Astrocyte (in vitro differentiated cells and primary cell): ENCODE data around the gene MS4A14. TPM values are rescaled to one million over a fixed set of nuclear protein-coding genes. Genes with fewer than 3 reads are reported as not detected.

ENCODE experiments used
- DNase-seq: peaks from one replicate; pipeline ENCODE4 v3.0.0-alpha.2; 2010; ENCODE audit warnings: low read depth
- FAIRE-seq: peaks from 2 replicates; lab custom pipeline; 2011; peaks lifted over from hg19 to GRCh38; lab: Jason Lieb, UNC
- H2AFZ ChIP-seq: 2 replicates; pipeline ENCODE4 v1.6.0; 2012; ENCODE audit warnings: low read depth, low read length, inconsistent platforms
- H3K27ac ChIP-seq: 2 replicates; pipeline ENCODE4 v1.5.1; 2011; ENCODE audit warnings: low read depth, low read length, inconsistent platforms
- H3K27me3 ChIP-seq: 2 replicates; pipeline ENCODE4 v1.6.0; 2011; ENCODE audit warnings: low read length, inconsistent platforms; ENCODE audit not compliant: insufficient read depth
- H3K36me3 ChIP-seq: 2 replicates; pipeline ENCODE4 v1.5.1; 2011; ENCODE audit warnings: low read length, inconsistent platforms; ENCODE audit not compliant: insufficient read depth
- H3K4me1 ChIP-seq: 2 replicates; pipeline ENCODE4 v1.5.1; 2011; ENCODE audit warnings: low read length, inconsistent platforms; ENCODE audit not compliant: insufficient read depth
- H3K4me2 ChIP-seq: 2 replicates; pipeline ENCODE4 v1.6.0; 2012; ENCODE audit warnings: low read length, inconsistent platforms
- H3K4me3 ChIP-seq: 2 replicates; pipeline ENCODE4 v1.5.1; 2011; ENCODE audit warnings: low read depth, mild to moderate bottlenecking, low read length, inconsistent platforms; ENCODE audit not compliant: insufficient read depth
- H3K79me2 ChIP-seq: 2 replicates; pipeline ENCODE4 v1.6.0; 2012; ENCODE audit warnings: mild to moderate bottlenecking, low read length, inconsistent platforms; ENCODE audit not compliant: insufficient read depth
- H3K9ac ChIP-seq: 2 replicates; pipeline ENCODE4 v1.6.0; 2012; ENCODE audit warnings: mild to moderate bottlenecking, low read length, inconsistent platforms
- H3K9me3 ChIP-seq: 2 replicates; pipeline ENCODE4 v1.5.1; 2012; ENCODE audit warnings: low read depth, mild to moderate bottlenecking, low read length, inconsistent platforms; ENCODE audit not compliant: insufficient read depth
- H4K20me1 ChIP-seq: 2 replicates; pipeline ENCODE4 v1.6.0; 2012; ENCODE audit warnings: low read length, inconsistent platforms; ENCODE audit not compliant: insufficient read depth
- H3K27ac Mint-ChIP-seq: one replicate; pipeline ENCODE4 v1.8.0; 2021; ENCODE audit warnings: mild to moderate bottlenecking, mixed read lengths; ENCODE audit not compliant: unreplicated experiment
- H3K27me3 Mint-ChIP-seq: one replicate; pipeline ENCODE4 v1.8.0; 2021; ENCODE audit warnings: low read depth, mixed read lengths; ENCODE audit not compliant: unreplicated experiment
- H3K36me3 Mint-ChIP-seq: one replicate; pipeline ENCODE4 v1.8.0; 2021; ENCODE audit warnings: low read depth, mixed read lengths; ENCODE audit not compliant: unreplicated experiment
- H3K4me1 Mint-ChIP-seq: one replicate; pipeline ENCODE4 v1.8.0; 2021; ENCODE audit warnings: low read depth, mixed read lengths; ENCODE audit not compliant: unreplicated experiment
- H3K4me3 Mint-ChIP-seq: one replicate; pipeline ENCODE4 v1.8.0; 2021; ENCODE audit warnings: mild to moderate bottlenecking, moderate library complexity, mixed read lengths; ENCODE audit not compliant: unreplicated experiment
- H3K9me3 Mint-ChIP-seq: one replicate; pipeline ENCODE4 v1.8.0; 2021; ENCODE audit warnings: mild to moderate bottlenecking, mixed read lengths; ENCODE audit not compliant: unreplicated experiment
- CTCF ChIP-seq: IDR thresholded peaks from 2 replicates; pipeline ENCODE4 v1.5.1; 2011; ENCODE audit warnings: low read depth, mild to moderate bottlenecking, inconsistent platforms, low read length, moderate library complexity; ENCODE audit not compliant: insufficient read depth
- EZH2 ChIP-seq: IDR thresholded peaks from 2 replicates; pipeline ENCODE4 v1.6.1; 2012; ENCODE audit warnings: mild to moderate bottlenecking, low read length, inconsistent platforms; ENCODE audit not compliant: insufficient read depth
- total RNA-seq: library from RNA; stranded (reverse); gene quantifications from 2 replicates; pipeline ENCODE4 v1.2.1, GENCODE V29; 2021

Gene MS4A14
- total RNA-seq, 1 donor from 2014 or later = not detected

- no peak for TF ChIP-seq CTCF
- TF ChIP-seq EZH2 = no peak
- H3K9me3 ChIP-seq = no peaks in the 10 kb centered on the region
- H3K4me1 Mint-ChIP-seq = peaks cover 2% of the 10 kb centered on the region
- peaks cover 3% of the 10 kb centered on the region for H3K9me3 Mint-ChIP-seq
- H3K36me3 Mint-ChIP-seq = no peaks in the 10 kb centered on the region
- H3K9ac ChIP-seq = no peak overlapping the region
- no peak overlapping the region for H3K27ac ChIP-seq
- H3K4me3 Mint-ChIP-seq = no peak overlapping the region
- no peaks in the 10 kb centered on the region for H3K4me1 ChIP-seq
- no peak for DNase-seq
- H3K4me2 ChIP-seq = no peak overlapping the region
- no peak overlapping the region for H3K27ac Mint-ChIP-seq
- FAIRE-seq = no peak
- no peak overlapping the region for H2AFZ ChIP-seq
- H4K20me1 ChIP-seq = no peaks in the 10 kb centered on the region
- H3K27me3 ChIP-seq = no peaks in the 10 kb centered on the region
- no peaks in the 10 kb centered on the region for H3K36me3 ChIP-seq
- H3K79me2 ChIP-seq = no peaks in the 10 kb centered on the region
- peaks cover 5% of the 10 kb centered on the region for H3K27me3 Mint-ChIP-seq
- H3K4me3 ChIP-seq = no peak overlapping the region
Measured at GRCh38 chr11:60377401-60378136, 18.7 kb upstream of the MS4A14 start.

GRCh38 chr11:60378354-60378753 is 17.9 kb upstream of the MS4A14 start, which contains the start of gene MS4A7:
TSS of gene MS4A7 (plus strand) at chr11:60378532. CDS start at chr11:60383142, 4,610 bp downstream.
- Histone ChIP-seq H2AFZ (no peak within 1 kb of the TSS), H3K9me3 (no peaks in the 10 kb centered on the region), H3K4me3 (no peak within 1 kb of the TSS), H3K9ac (no peak within 1 kb of the TSS), H3K79me2 (no peaks in the 10 kb centered on the region), H3K27ac (no peak within 1 kb of the TSS), H3K4me1 (no peaks in the 10 kb centered on the region), H4K20me1 (no peaks in the 10 kb centered on the region), H3K36me3 (no peaks in the 10 kb centered on the region), H3K4me2 (no peak within 1 kb of the TSS), H3K27me3 (no peaks in the 10 kb centered on the region)
- TF ChIP-seq EZH2 (no peak), CTCF (no peak)
- Mint-ChIP-seq H3K27me3 (peaks cover 5% of the 10 kb centered on the region), H3K9me3 (no peaks in the 10 kb centered on the region), H3K36me3 (no peaks in the 10 kb centered on the region), H3K27ac (no peak within 1 kb of the TSS), H3K4me1 (peaks cover 2% of the 10 kb centered on the region), H3K4me3 (no peak within 1 kb of the TSS)
- FAIRE-seq (no peak), DNase-seq (no peak)

- peaks cover 6% of the 10 kb centered on the region for H3K27me3 Mint-ChIP-seq
Measured at GRCh38 chr11:60389279-60389910, 6.9 kb upstream of the MS4A14 start.

More at GRCh38 chr11:60389279-60389910, 6.9 kb upstream of the MS4A14 start:
- no peak overlapping the region for H3K4me3 Mint-ChIP-seq
- peaks cover 5% of the 10 kb centered on the region for H3K4me1 Mint-ChIP-seq
- Histone ChIP-seq H3K4me2 (no peak overlapping the region), H3K9ac (no peak overlapping the region), H3K79me2 (no peaks in the 10 kb centered on the region), H3K9me3 (peaks cover 2% of the 10 kb centered on the region), H3K4me1 (no peaks in the 10 kb centered on the region), H2AFZ (no peak overlapping the region), H3K4me3 (no peak overlapping the region), H4K20me1 (no peaks in the 10 kb centered on the region), H3K27ac (no peak overlapping the region), H3K36me3 (no peaks in the 10 kb centered on the region), H3K27me3 (no peaks in the 10 kb centered on the region)
- no peaks in the 10 kb centered on the region for H3K9me3 Mint-ChIP-seq
- TF ChIP-seq CTCF (no peak), EZH2 (no peak)
- no peak for DNase-seq
- no peak overlapping the region for H3K27ac Mint-ChIP-seq
- FAIRE-seq = no peak
- H3K36me3 Mint-ChIP-seq = no peaks in the 10 kb centered on the region
